DND-41 (cell line): ENCODE data around the gene DQX1.

ENCODE experiments used
- ATAC-seq: fragments of 200-7000 bp; cut with Tn5 transposase; 3 replicates; pipeline ENCODE4 v1.9.1; 2021; ENCODE audit warnings: low read depth; ENCODE audit not compliant: insufficient read depth
- DNase-seq: peaks from one replicate; pipeline ENCODE4 v3.0.0-alpha.2; 2020
- H2AFZ ChIP-seq: 2 replicates; pipeline ENCODE4 v1.6.0; 2012; ENCODE audit warnings: low read depth, low read length
- H3K27ac ChIP-seq: 2 replicates; pipeline ENCODE4 v1.5.1; 2012; ENCODE audit warnings: low read length, inconsistent platforms
- H3K27me3 ChIP-seq: fragments of 200-600 bp; sonication (generic); 2 replicates; pipeline ENCODE4 v1.6.0; 2012; ENCODE audit warnings: low read length, mild to moderate bottlenecking, inconsistent platforms; ENCODE audit not compliant: insufficient read depth, poor library complexity
- H3K36me3 ChIP-seq: 2 replicates; pipeline ENCODE4 v1.5.1; 2012; ENCODE audit warnings: low read length, inconsistent platforms; ENCODE audit not compliant: insufficient read depth
- H3K4me1 ChIP-seq: 2 replicates; pipeline ENCODE4 v1.5.1; 2012; ENCODE audit warnings: mild to moderate bottlenecking, low read length; ENCODE audit not compliant: insufficient read depth
- H3K4me2 ChIP-seq: 2 replicates; pipeline ENCODE4 v1.6.0; 2012; ENCODE audit warnings: mild to moderate bottlenecking, moderate library complexity, low read length, inconsistent platforms; ENCODE audit not compliant: insufficient read depth
- H3K4me3 ChIP-seq, 2 experiments: fragments of 200-600 bp in 1 of 2; shearing (Covaris generic) in 1 of 2; 2 replicates each; pipeline ENCODE4 v1.5.1; 2012 to 2016; ENCODE audit warnings: inconsistent platforms in 2 of 2, low read length in 2 of 2, mild to moderate bottlenecking in 2 of 2, low read depth in 1 of 2, moderate library complexity in 1 of 2
- H3K79me2 ChIP-seq: 2 replicates; pipeline ENCODE4 v1.6.0; 2012; ENCODE audit warnings: low read length, inconsistent platforms; ENCODE audit not compliant: insufficient read depth
- H3K9ac ChIP-seq: 2 replicates; pipeline ENCODE4 v1.6.0; 2012; ENCODE audit warnings: low read depth, mild to moderate bottlenecking, inconsistent platforms, low read length, moderate library complexity
- H3K9me3 ChIP-seq: 2 replicates; pipeline ENCODE4 v1.5.1; 2012; ENCODE audit warnings: low read length, moderate library complexity, mild to moderate bottlenecking, inconsistent platforms; ENCODE audit not compliant: insufficient read depth, severe bottlenecking
- H4K20me1 ChIP-seq: 2 replicates; pipeline ENCODE4 v1.6.0; 2012; ENCODE audit warnings: low read length; ENCODE audit not compliant: insufficient read depth
- CTCF ChIP-seq: IDR thresholded peaks from 2 replicates; pipeline ENCODE4 v1.5.1; 2012; ENCODE audit warnings: borderline replicate concordance, low read length, moderate library complexity, mild to moderate bottlenecking; ENCODE audit not compliant: poor library complexity, severe bottlenecking; ENCODE audit errors: extremely low read depth
- EZH2 ChIP-seq: IDR thresholded peaks from 3 replicates; pipeline ENCODE4 v1.6.1; 2012; ENCODE audit warnings: borderline replicate concordance, low read depth, mild to moderate bottlenecking, moderate library complexity, low read length, inconsistent platforms; ENCODE audit not compliant: severe bottlenecking

Gene DQX1

GRCh38 chr2:74567881-74568280, 41.9 kb upstream of the DQX1 start:
- ATAC-seq, result no peak
- Histone ChIP-seq H2AFZ (no peak overlapping the region), H3K79me2 (no peaks in the 10 kb centered on the region), H3K36me3 (no peaks in the 10 kb centered on the region), H3K9ac (no peak overlapping the region), H3K4me2 (no peak overlapping the region), H3K27me3 (peaks cover 12% of the 10 kb centered on the region), H3K4me3 (no peak overlapping the region), H4K20me1 (no peaks in the 10 kb centered on the region), H3K4me1 (no peaks in the 10 kb centered on the region), H3K27ac (no peak overlapping the region), H3K9me3 (no peaks in the 10 kb centered on the region)
- TF ChIP-seq EZH2, result no peak
- TF ChIP-seq CTCF, result no peak
- no peak for DNase-seq

DNA sequence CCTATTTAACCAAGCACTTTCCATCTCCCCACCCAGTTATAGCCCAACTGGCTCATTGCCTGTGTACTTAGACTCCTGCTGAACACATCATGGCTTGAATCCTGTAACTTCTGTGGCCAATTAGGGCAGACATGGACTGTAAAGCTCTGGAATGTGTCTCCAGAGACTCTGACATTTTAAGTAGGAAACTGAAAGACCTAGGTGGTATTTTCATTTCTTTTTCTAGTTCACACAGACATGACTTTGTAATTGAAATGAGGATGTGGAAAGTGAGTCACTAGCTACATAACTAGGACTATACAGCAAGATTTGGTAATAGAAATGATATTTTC, 40.7 kb upstream of the DQX1 start:
- DNase-seq, result no peak
- Histone ChIP-seq H3K36me3 (no peaks in the 10 kb centered on the region), H3K9ac (no peak overlapping the region), H2AFZ (no peak overlapping the region), H3K4me2 (no peak overlapping the region), H3K27ac (no peak overlapping the region), H3K9me3 (no peaks in the 10 kb centered on the region), H3K79me2 (no peaks in the 10 kb centered on the region), H3K27me3 (peaks cover 16% of the 10 kb centered on the region), H3K4me3 (no peak overlapping the region), H4K20me1 (no peaks in the 10 kb centered on the region), H3K4me1 (no peaks in the 10 kb centered on the region)
- no peak for TF ChIP-seq CTCF
- no peak for TF ChIP-seq EZH2
- ATAC-seq, result no peak

GRCh38 chr2:74566076-74566753, 40.2 kb upstream of the DQX1 start:
- H3K27me3 ChIP-seq, result peaks cover 21% of the 10 kb centered on the region
- no peak overlapping the region for H3K27ac ChIP-seq
- no peak for DNase-seq
- no peaks in the 10 kb centered on the region for H3K36me3 ChIP-seq
- no peak for TF ChIP-seq CTCF
- TF ChIP-seq EZH2, result no peak
- H3K9me3 ChIP-seq, result no peaks in the 10 kb centered on the region
- H3K4me1 ChIP-seq, result no peaks in the 10 kb centered on the region
- H3K4me3 ChIP-seq, result no peak overlapping the region
- no peak for ATAC-seq
- H4K20me1 ChIP-seq, result no peaks in the 10 kb centered on the region
- no peak overlapping the region for H3K9ac ChIP-seq
- H3K4me2 ChIP-seq, result no peak overlapping the region
- no peak overlapping the region for H2AFZ ChIP-seq
- no peaks in the 10 kb centered on the region for H3K79me2 ChIP-seq
